ENCODE data around the gene RPS18.

GRCh38 chr6:33276864-33277662 lies 5.2 kb downstream of the RPS18 start, which contains the start of gene B3GALT4:
- TF ChIP-seq EZH2phosphoT487 (conservative IDR thresholded peaks at IDR 0.05; ENCODE audit: low read length) (no peak), CTCF (IDR thresholded peaks at IDR 0.05; ENCODE audit: insufficient read depth, low read length, poor library complexity, severe bottlenecking) (peak; percentile 16)

Measured in SU-DHL-6 (cell line).